ENCODE data around the gene FXN.
"Not testable (repeated sequence)": the region's sequence is repeated elsewhere in the genome, so short reads cannot be mapped to it uniquely, and the experiment has no call there.

The FXN gene

DNA sequence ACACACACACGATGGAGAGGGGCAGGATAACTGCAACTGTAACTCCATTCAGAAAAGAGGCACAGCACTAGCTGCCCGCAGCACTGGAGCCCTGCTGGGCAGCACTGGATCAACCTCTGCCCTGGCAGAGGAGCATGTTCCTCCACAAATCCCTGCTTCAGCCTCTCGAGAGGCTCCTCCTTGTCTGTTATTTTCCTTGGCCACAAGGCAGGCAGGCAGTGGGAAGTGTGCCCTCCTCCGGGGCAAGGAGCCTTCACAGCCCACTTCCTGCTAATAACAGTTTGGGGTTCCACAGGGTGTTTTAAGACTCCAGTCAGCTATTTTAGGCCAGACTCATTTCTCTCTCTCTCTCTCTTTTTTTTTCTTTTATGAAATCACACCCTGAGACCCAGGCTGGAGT, 11.8 kb downstream of the FXN start:
- peaks cover 3% of the 10 kb centered on the region for H4K20me1 ChIP-seq (ENCODE audit: insufficient read depth, low read length)
- H3K9ac ChIP-seq (ENCODE audit: low read length) = no peak overlapping the region
- no peak overlapping the region for H2AFZ ChIP-seq (ENCODE audit: low read depth, low read length)
- H3K27me3 ChIP-seq (ENCODE audit: low read depth, low read length) = no peaks in the 10 kb centered on the region
- H3K9me3 ChIP-seq (ENCODE audit: insufficient read depth, low read length) = no peaks in the 10 kb centered on the region
- H3K4me1 ChIP-seq (ENCODE audit: low read length) = no peaks in the 10 kb centered on the region
- TF ChIP-seq, protein P1, sequence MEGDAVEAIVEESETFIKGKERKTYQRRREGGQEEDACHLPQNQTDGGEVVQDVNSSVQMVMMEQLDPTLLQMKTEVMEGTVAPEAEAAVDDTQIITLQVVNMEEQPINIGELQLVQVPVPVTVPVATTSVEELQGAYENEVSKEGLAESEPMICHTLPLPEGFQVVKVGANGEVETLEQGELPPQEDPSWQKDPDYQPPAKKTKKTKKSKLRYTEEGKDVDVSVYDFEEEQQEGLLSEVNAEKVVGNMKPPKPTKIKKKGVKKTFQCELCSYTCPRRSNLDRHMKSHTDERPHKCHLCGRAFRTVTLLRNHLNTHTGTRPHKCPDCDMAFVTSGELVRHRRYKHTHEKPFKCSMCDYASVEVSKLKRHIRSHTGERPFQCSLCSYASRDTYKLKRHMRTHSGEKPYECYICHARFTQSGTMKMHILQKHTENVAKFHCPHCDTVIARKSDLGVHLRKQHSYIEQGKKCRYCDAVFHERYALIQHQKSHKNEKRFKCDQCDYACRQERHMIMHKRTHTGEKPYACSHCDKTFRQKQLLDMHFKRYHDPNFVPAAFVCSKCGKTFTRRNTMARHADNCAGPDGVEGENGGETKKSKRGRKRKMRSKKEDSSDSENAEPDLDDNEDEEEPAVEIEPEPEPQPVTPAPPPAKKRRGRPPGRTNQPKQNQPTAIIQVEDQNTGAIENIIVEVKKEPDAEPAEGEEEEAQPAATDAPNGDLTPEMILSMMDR (IDR thresholded peaks at IDR 0.05; ENCODE audit: low read depth, low read length) = no peak
- no peak for TF ChIP-seq EZH2phosphoT487 (IDR thresholded peaks at IDR 0.05; ENCODE audit: low read depth)
- H3K79me2 ChIP-seq (ENCODE audit: low read length) = peaks cover 30% of the 10 kb centered on the region
- H3K36me3 ChIP-seq (replicated peaks; ENCODE audit: low read depth, low read length) = peaks cover 11% of the 10 kb centered on the region
- H3K4me3 ChIP-seq (ENCODE audit: low read length) = no peak overlapping the region
- H3K27ac ChIP-seq (ENCODE audit: low read length) = no peak overlapping the region
- no peak overlapping the region for H3K4me2 ChIP-seq (ENCODE audit: low read length)

DNA sequence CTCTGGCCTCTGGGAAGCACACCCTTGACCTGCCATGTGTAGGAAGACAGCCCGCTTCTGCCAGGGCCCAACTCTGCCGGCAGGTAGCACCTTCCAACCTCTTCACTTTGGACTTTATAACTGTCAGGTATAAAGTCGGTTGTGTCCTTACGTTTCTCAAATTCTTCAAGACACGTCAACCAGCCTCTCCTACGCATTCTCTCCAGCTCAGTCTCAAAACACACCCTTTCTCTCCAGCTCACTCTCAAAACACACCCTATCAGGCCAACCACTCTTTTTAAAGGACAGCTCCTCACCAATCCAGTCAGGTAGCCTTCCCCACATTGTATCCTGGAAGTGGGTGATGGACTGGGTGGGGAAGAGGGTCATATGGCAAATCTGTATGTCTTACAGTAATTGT, 13.5 kb downstream of the FXN start:
- Histone ChIP-seq H4K20me1 (ENCODE audit: insufficient read depth, low read length) (peaks cover 4% of the 10 kb centered on the region; the same call in 1 of the 2 replicates), H3K79me2 (ENCODE audit: low read length) (peaks cover 14% of the 10 kb centered on the region), H3K9me3 (ENCODE audit: insufficient read depth, low read length) (no peaks in the 10 kb centered on the region), H3K27ac (ENCODE audit: low read length) (no peak overlapping the region), H3K9ac (ENCODE audit: low read length) (no peak overlapping the region), H3K4me2 (ENCODE audit: low read length) (no peak overlapping the region), H3K36me3 (replicated peaks; ENCODE audit: low read depth, low read length) (peaks cover 11% of the 10 kb centered on the region), H2AFZ (ENCODE audit: low read depth, low read length) (no peak overlapping the region), H3K4me3 (ENCODE audit: low read length) (no peak overlapping the region), H3K4me1 (ENCODE audit: low read length) (no peaks in the 10 kb centered on the region), H3K27me3 (ENCODE audit: low read depth, low read length) (no peaks in the 10 kb centered on the region)
- no peak for TF ChIP-seq EZH2phosphoT487 (IDR thresholded peaks at IDR 0.05; ENCODE audit: low read depth)
- TF ChIP-seq, protein P1 (IDR thresholded peaks at IDR 0.05; ENCODE audit: low read depth, low read length) = no peak

DNA sequence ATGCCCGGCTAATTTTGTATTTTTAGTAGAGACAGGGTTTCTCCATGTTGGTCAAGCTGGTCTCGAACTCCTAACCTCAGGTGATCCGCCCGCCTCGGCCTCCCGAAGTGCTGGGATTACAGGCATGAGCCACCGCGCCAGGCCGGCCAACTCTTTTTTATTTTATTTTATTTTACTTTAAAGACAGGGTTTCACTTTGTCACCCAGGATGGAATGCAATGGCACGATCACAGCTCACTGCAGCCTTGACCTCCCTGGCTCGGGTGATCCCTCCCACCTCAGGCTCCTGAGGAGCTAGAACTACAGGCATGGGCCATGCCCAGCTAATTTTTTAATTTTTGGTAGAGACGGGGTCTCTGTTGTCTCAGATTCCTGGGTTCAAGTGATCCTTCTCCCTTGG, 15.4 kb downstream of the FXN start:
- H3K27me3 ChIP-seq (ENCODE audit: low read depth, low read length); H3K79me2 ChIP-seq (ENCODE audit: low read length); H3K27ac ChIP-seq (ENCODE audit: low read length); H3K4me1 ChIP-seq (ENCODE audit: low read length); H3K9ac ChIP-seq (ENCODE audit: low read length); H3K9me3 ChIP-seq (ENCODE audit: insufficient read depth, low read length); H3K4me2 ChIP-seq (ENCODE audit: low read length); H3K4me3 ChIP-seq (ENCODE audit: low read length); H2AFZ ChIP-seq (ENCODE audit: low read depth, low read length); H4K20me1 ChIP-seq (ENCODE audit: insufficient read depth, low read length): not testable (repeated sequence)
- H3K36me3 ChIP-seq (replicated peaks; ENCODE audit: low read depth, low read length) = peaks cover 17% of the 10 kb centered on the region

DNA sequence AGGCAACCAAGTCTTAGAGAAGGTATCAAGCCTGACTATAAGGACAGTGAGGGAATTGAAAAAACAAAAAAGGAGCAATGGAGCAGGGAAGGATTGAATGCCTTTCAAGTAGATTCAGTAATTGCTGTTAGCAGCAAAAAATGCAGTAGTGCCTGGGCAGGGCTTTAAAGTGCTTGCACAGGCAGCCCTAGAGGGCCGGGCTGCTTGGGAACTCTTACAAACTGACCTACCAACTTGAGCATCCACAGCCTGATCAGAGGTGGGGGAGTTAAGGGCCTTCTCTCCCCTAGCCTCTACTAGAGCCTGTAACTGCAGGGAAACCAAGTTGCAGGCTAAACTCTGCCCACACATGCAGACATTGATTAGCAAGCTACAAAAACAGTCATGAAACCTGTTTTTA, 19.4 kb downstream of the FXN start:
- Histone ChIP-seq H2AFZ (ENCODE audit: low read depth, low read length) (no peak overlapping the region), H3K79me2 (ENCODE audit: low read length) (no peaks in the 10 kb centered on the region; the same call in 1 of the 2 replicates), H3K36me3 (replicated peaks; ENCODE audit: low read depth, low read length) (peaks cover 15% of the 10 kb centered on the region), H3K9me3 (ENCODE audit: insufficient read depth, low read length) (no peaks in the 10 kb centered on the region), H3K9ac (ENCODE audit: low read length) (no peak overlapping the region), H3K4me3 (ENCODE audit: low read length) (no peak overlapping the region), H3K4me1 (ENCODE audit: low read length) (no peaks in the 10 kb centered on the region), H3K27me3 (ENCODE audit: low read depth, low read length) (no peaks in the 10 kb centered on the region), H3K4me2 (ENCODE audit: low read length) (no peak overlapping the region), H3K27ac (ENCODE audit: low read length) (no peak overlapping the region), H4K20me1 (ENCODE audit: insufficient read depth, low read length) (0 out of 2 replicates have a peak, but pooled peaks cover 4% of the 10 kb centered on the region)
- TF ChIP-seq, protein P1 (IDR thresholded peaks at IDR 0.05; ENCODE audit: low read depth, low read length) = no peak
- no peak for TF ChIP-seq EZH2phosphoT487 (IDR thresholded peaks at IDR 0.05; ENCODE audit: low read depth)
